Measurements from ENCODE around the gene SPACA7. TPM values are rescaled to one million over a fixed set of nuclear protein-coding genes. Genes with fewer than 3 reads are reported as not detected.
A peak's percentile ranks its signal among the peaks of the same experiment; 100 is the strongest.

SPACA7 gene
- polyA plus RNA-seq, 3 donors: not detected

DNA sequence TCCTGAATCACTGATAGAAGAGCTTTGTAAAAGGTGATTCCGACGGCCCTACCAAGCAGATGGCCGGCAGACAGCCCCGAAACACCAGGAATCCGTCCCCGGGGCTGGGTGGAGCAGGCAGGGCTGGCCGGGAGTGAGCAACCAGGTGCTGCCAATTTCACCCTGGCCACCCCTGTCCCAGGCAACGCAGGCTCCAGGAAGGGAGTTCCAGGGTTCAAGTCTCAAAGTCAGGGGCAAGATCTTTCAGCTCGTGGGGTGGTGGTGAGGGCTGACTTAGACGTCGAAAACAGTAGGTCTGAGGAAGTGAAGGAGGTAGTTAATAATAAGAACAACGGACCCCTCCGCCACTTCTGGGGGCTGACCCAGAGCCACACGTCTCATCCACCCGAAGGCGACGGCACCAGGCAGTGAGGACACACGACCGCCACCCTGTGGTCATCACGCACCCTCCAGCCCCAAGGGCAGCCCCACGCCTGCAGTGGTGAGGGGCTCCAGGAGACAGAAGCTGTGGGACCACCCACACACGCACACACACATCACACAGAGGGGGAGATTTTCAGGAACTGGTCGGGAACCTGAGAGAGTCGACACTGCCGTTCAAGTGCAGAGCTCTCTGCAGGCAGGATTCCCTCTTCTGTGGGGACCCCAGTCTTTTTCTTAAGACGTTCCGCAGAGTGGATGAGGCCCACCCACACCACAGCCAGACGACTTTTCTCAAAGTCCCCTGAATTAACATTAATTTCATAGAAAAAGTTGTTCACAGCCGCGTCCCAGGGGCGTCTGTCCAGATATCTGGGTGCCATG is 67.2 kb downstream of the SPACA7 start:
- Histone ChIP-seq H3K27me3 (ENCODE audit: control insufficient read depth in 2 of 2, insufficient read depth in 2 of 2, low read length in 2 of 2) (no peaks in the 10 kb centered on the region), H2AFZ (ENCODE audit: insufficient read depth, low read depth, low read length, poor library complexity, severe bottlenecking) (no peak overlapping the region), H3K36me3 (replicated peaks in 1 of 2; ENCODE audit: control insufficient read depth in 1 of 2, insufficient read depth in 2 of 2, low read length in 2 of 2) (no peaks in the 10 kb centered on the region), H3K4me1 (ENCODE audit: control insufficient read depth in 1 of 2, insufficient read depth in 2 of 2, low read length in 2 of 2) (no peaks in the 10 kb centered on the region), H3K4me3 (replicated peaks in 1 of 3; ENCODE audit: low read depth in 2 of 3, low read length in 3 of 3) (no peak overlapping the region), H3K79me2 (ENCODE audit: insufficient read depth, low read length) (no peaks in the 10 kb centered on the region), H4K20me1 (ENCODE audit: insufficient read depth, low read length) (no peaks in the 10 kb centered on the region), H3K9ac (ENCODE audit: insufficient read depth, low read length, poor library complexity, severe bottlenecking) (no peak overlapping the region), H3K9me3 (replicated peaks in 1 of 2; ENCODE audit: control insufficient read depth in 1 of 2, insufficient read depth in 1 of 2, low read length in 2 of 2) (no peaks in the 10 kb centered on the region), H3K27ac (ENCODE audit: low read depth in 1 of 2, low read length in 2 of 2) (no peak overlapping the region), H3K4me2 (replicated peaks; ENCODE audit: extremely low read depth, low read length, poor library complexity, severe bottlenecking) (no peak overlapping the region)
- no peaks in the 10 kb centered on the region for H3K36me3 Mint-ChIP-seq
- H3K4me3 Mint-ChIP-seq: no peak overlapping the region
- intact Hi-C loops (cut with micrococcal nuclease): no loop called here
- peaks cover 5% of the 10 kb centered on the region for H3K4me1 Mint-ChIP-seq
- DNase-seq: no peak
- H3K27ac Mint-ChIP-seq: no peak overlapping the region
- 33% methylated on average over 28 of the region's 31 CpGs for WGBS (ENCODE audit: insufficient coverage)
- TF ChIP-seq CTCF (IDR thresholded peaks at IDR 0.05): no peak
- peaks cover 11 to 28% (median 15%) of the 10 kb centered on the region in 3 donors for H3K27me3 Mint-ChIP-seq (ENCODE audit: low read depth in 3 of 3)
- H3K9me3 Mint-ChIP-seq: peaks cover under 1 to 8% (median 4%) of the 10 kb centered on the region in 7 donors

GRCh38 chr13:112443995-112444311 is 67.8 kb downstream of the SPACA7 start:
- H3K27ac Mint-ChIP-seq: no peak overlapping the region
- no peak overlapping the region for H3K27ac ChIP-seq (ENCODE audit: low read depth in 1 of 2, low read length in 2 of 2)
- intact Hi-C loops (cut with micrococcal nuclease): no loop called here

More at GRCh38 chr13:112443995-112444311, 67.8 kb downstream of the SPACA7 start:
- Mint-ChIP-seq H3K36me3 (no peaks in the 10 kb centered on the region), H3K9me3 (peaks cover 0 to 6% (median 2%) of the 10 kb centered on the region in 7 donors), H3K4me1 (peaks cover 5% of the 10 kb centered on the region), H3K27me3 (ENCODE audit: low read depth in 3 of 3) (peaks cover 11 to 27% (median 15%) of the 10 kb centered on the region in 3 donors), H3K4me3 (no peak overlapping the region)
- 3% methylated on average over 10 of the region's 10 CpGs for WGBS (ENCODE audit: insufficient coverage)
- Histone ChIP-seq H3K9ac (ENCODE audit: insufficient read depth, low read length, poor library complexity, severe bottlenecking) (no peak overlapping the region), H3K27me3 (ENCODE audit: control insufficient read depth in 2 of 2, insufficient read depth in 2 of 2, low read length in 2 of 2) (no peaks in the 10 kb centered on the region), H3K4me2 (replicated peaks; ENCODE audit: extremely low read depth, low read length, poor library complexity, severe bottlenecking) (no peak overlapping the region), H2AFZ (ENCODE audit: insufficient read depth, low read depth, low read length, poor library complexity, severe bottlenecking) (no peak overlapping the region), H3K9me3 (replicated peaks in 1 of 2; ENCODE audit: control insufficient read depth in 1 of 2, insufficient read depth in 1 of 2, low read length in 2 of 2) (no peaks in the 10 kb centered on the region), H4K20me1 (ENCODE audit: insufficient read depth, low read length) (no peaks in the 10 kb centered on the region), H3K4me3 (replicated peaks in 1 of 3; ENCODE audit: low read depth in 2 of 3, low read length in 3 of 3) (no peak overlapping the region), H3K4me1 (ENCODE audit: control insufficient read depth in 1 of 2, insufficient read depth in 2 of 2, low read length in 2 of 2) (no peaks in the 10 kb centered on the region), H3K79me2 (ENCODE audit: insufficient read depth, low read length) (no peaks in the 10 kb centered on the region), H3K36me3 (replicated peaks in 1 of 2; ENCODE audit: control insufficient read depth in 1 of 2, insufficient read depth in 2 of 2, low read length in 2 of 2) (no peaks in the 10 kb centered on the region)
- DNase-seq: no peak
- TF ChIP-seq CTCF (IDR thresholded peaks at IDR 0.05): peak; percentile 65

Data from CD14-positive monocyte (primary cell).